Right atrium auricular region (tissue), 2 donors: ENCODE results near the gene N4BP2. TPM values are rescaled to one million over a fixed set of nuclear protein-coding genes. Genes with fewer than 3 reads are reported as not detected.
"Not testable (repeated sequence)": the region's sequence is repeated elsewhere in the genome, so short reads cannot be mapped to it uniquely, and the experiment has no call there.

Experiments used
- DNase-seq: peaks from one replicate; pipeline ENCODE4 v3.0.0-alpha.2; 2019; ENCODE audit warnings: low spot score
- H3K27ac ChIP-seq, 2 donors: fragments of 200-600 bp; sonication (generic); 1 replicate in 1 of 2; 2 replicates in 1 of 2; pipeline ENCODE4 v1.5.1; 2016 to 2019
- H3K27me3 ChIP-seq, 2 donors: fragments of 200-600 bp; sonication (generic); one replicate each; pipeline versions ENCODE4 v1.5.1 to v1.6.0; 2017 to 2019
- H3K36me3 ChIP-seq: fragments of 200-600 bp; sonication (generic); one replicate; pipeline ENCODE4 v1.5.1; 2016
- H3K4me1 ChIP-seq, 2 donors: fragments of 200-600 bp; sonication (generic); one replicate each; pipeline versions ENCODE4 v1.5.1 to v1.6.0; 2017 to 2019
- H3K4me3 ChIP-seq, 2 donors: fragments of 200-600 bp; sonication (generic); 1 replicate in 1 of 2; 2 replicates in 1 of 2; pipeline ENCODE4 v1.5.1; 2017 to 2019; ENCODE audit warnings: mild to moderate bottlenecking in 1 of 2, moderate library complexity in 1 of 2
- H3K9me3 ChIP-seq, 2 donors: fragments of 200-600 bp; sonication (generic); one replicate each; pipeline ENCODE4 v1.5.1; 2019
- CTCF ChIP-seq, 2 donors: fragments of 200-600 bp; sonication (generic); IDR thresholded peaks; one replicate each; pipeline ENCODE4 v1.5.1; 2019; ENCODE audit warnings: antibody characterized with exemption in 2 of 2
- total RNA-seq, 2 donors: library from RNA; depleted of rRNA; stranded (reverse); fragments of >200 nt; gene quantifications; one replicate each; pipeline ENCODE4 v1.1.0, GENCODE V29; 2016

Gene N4BP2
- total RNA-seq, 2 donors from 2014 or later, result 3.2 to 6.4 TPM

- Histone ChIP-seq H3K27me3 (no peaks in the 10 kb centered on the region), H3K36me3 (no peaks in the 10 kb centered on the region)
Observed at GRCh38 chr4:40134206-40134917, 77.7 kb downstream of the N4BP2 start.

GRCh38 chr4:40136202-40136601 is 79.6 kb downstream of the N4BP2 start:
- not testable (repeated sequence) for H3K4me3 ChIP-seq, H3K36me3 ChIP-seq, H3K27me3 ChIP-seq, H3K4me1 ChIP-seq, H3K27ac ChIP-seq, H3K9me3 ChIP-seq, DNase-seq

More at GRCh38 chr4:40134206-40134917, 77.7 kb downstream of the N4BP2 start:
- Histone ChIP-seq H3K4me3 (no peak overlapping the region), H3K9me3 (no peaks in the 10 kb centered on the region), H3K27ac (no peak overlapping the region), H3K4me1 (no peaks in the 10 kb centered on the region)
- TF ChIP-seq CTCF (IDR thresholded peaks at IDR 0.05), result no peak
- DNase-seq, result no peak

GRCh38 chr4:40140196-40140595 is 83.5 kb downstream of the N4BP2 start:
- no peaks in the 10 kb centered on the region for H3K9me3 ChIP-seq
- no peak for DNase-seq
- H3K4me3 ChIP-seq, result no peak overlapping the region
- H3K4me1 ChIP-seq, result no peaks in the 10 kb centered on the region
- H3K27me3 ChIP-seq, result no peaks in the 10 kb centered on the region
- H3K36me3 ChIP-seq, result peaks cover 6% of the 10 kb centered on the region
- H3K27ac ChIP-seq, result no peak overlapping the region
- no peak for TF ChIP-seq CTCF (IDR thresholded peaks at IDR 0.05)

- not testable (repeated sequence) for H3K27me3 ChIP-seq, H3K27ac ChIP-seq
Observed at GRCh38 chr4:40140597-40140996, 83.9 kb downstream of the N4BP2 start.

GRCh38 chr4:40143926-40144508 is 87.4 kb downstream of the N4BP2 start:
- no peak for DNase-seq
- no peak for TF ChIP-seq CTCF (IDR thresholded peaks at IDR 0.05)
- Histone ChIP-seq H3K4me1 (no peaks in the 10 kb centered on the region), H3K27me3 (no peaks in the 10 kb centered on the region), H3K4me3 (no peak overlapping the region), H3K9me3 (no peaks in the 10 kb centered on the region), H3K27ac (no peak overlapping the region), H3K36me3 (peaks cover 6% of the 10 kb centered on the region)

More at GRCh38 chr4:40140597-40140996, 83.9 kb downstream of the N4BP2 start:
- not testable (repeated sequence) for DNase-seq, H3K9me3 ChIP-seq, H3K4me1 ChIP-seq, H3K36me3 ChIP-seq, H3K4me3 ChIP-seq

- no peaks in the 10 kb centered on the region for H3K9me3 ChIP-seq
- TF ChIP-seq CTCF (IDR thresholded peaks at IDR 0.05), result no peak
- no peaks in the 10 kb centered on the region for H3K27me3 ChIP-seq
- no peak overlapping the region for H3K4me3 ChIP-seq
- H3K36me3 ChIP-seq, result peaks cover 6% of the 10 kb centered on the region
- no peak overlapping the region for H3K27ac ChIP-seq
- H3K4me1 ChIP-seq, result no peaks in the 10 kb centered on the region
- DNase-seq, result no peak
Observed at GRCh38 chr4:40144716-40145115, 88.1 kb downstream of the N4BP2 start.

- not testable (repeated sequence) for H3K27ac ChIP-seq, H3K27me3 ChIP-seq, H3K4me3 ChIP-seq, H3K36me3 ChIP-seq, H3K4me1 ChIP-seq, DNase-seq, H3K9me3 ChIP-seq
Observed at GRCh38 chr4:40147490-40147889, 90.8 kb downstream of the N4BP2 start.
